HG02938 (cell line): ENCODE results near the gene CUEDC2.
A peak's percentile ranks its signal among the peaks of the same experiment; 100 is the strongest.

Source experiments
- ATAC-seq: cut with Tn5 transposase; IDR thresholded peaks from one replicate; pipeline ENCODE4 v1.9.1; 2021; ENCODE audit warnings: mild to moderate bottlenecking, moderate library complexity; ENCODE audit not compliant: unreplicated experiment

CUEDC2 gene

DNA sequence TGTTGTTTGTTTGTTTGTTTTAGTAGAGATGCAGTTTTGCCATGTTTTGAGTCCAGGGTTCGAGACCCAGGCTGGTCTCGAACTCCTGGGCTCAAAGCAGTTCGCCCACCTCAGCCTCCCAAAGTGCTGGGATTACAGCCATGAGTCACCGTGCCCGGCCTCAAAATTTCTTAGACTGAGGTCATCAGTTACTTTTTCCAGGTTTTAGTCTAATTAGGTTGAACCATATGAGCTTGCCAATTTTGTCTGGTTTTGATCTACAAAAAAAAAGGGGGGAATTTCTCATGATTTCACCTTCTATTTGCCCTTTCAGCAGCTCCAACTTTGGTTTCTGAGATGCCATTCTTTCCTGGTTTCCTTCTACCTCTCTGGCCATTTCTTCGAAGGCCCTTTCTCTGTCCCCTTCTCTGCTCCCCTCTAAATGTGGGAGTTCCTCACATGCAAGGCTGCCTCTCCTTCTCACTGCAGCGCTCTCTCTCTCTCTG lies 5.5 kb downstream of the CUEDC2 start:
- ATAC-seq: no peak

DNA sequence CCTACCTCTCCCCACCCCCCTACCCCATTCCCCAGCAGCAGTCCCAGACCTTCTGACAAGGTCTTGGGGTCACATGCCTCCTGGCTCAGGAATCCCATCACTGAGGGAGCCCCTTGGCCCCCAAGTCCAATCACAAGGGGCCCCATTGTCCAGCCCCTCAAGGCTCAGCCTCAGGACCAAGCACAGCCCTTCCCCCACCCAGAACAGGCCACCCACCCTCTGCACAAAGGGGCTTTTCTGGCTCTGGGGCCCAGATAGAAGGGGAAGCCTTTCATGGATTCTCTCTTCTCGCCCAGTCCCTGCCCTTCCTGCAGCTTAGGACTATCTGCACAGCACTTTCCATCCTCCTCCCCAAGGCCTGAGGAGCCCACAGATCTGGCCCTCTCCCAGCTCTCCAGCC lies 6.9 kb downstream of the CUEDC2 start:
- no peak for ATAC-seq

DNA sequence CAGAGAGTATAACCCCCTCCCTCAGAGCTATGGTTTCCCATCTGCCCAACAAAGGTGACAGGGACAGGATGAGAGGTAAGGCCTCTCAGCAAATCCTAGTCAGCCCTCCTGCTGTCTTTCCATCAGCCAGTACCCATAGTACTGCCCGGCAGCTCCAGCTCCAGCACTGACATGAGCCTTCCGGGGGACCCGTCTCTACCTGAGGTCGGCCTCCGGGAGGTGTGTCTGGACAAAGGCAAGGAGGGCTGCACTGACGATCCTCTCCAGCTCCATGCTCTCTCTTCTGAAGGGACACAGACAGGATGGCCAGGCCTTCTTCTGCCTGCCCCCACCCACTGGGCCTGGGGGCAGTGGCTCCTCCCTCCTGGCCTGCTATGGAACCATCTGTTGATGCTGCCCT lies 7.5 kb downstream of the CUEDC2 start:
- ATAC-seq: no peak

DNA sequence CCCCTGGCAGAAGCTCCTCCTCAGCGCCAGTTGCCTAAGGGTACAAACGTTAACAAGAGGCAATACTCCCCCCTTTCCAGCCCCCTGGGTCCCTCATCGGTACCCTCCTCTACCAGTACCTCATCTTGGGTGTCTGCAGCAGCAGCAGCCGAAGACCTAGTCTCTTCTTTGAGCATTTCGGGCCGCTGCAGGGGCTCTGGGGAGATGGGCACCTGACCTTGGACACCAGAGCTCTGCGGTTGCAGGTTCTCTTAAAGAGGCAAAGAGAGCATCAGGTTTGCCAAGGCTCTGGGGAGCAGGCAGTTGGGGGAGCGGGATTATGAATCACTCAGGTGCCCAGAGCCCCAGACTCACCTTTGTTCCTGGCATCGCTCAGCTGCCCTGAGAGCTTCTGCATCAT lies 8.2 kb downstream of the CUEDC2 start:
- ATAC-seq: no peak

DNA sequence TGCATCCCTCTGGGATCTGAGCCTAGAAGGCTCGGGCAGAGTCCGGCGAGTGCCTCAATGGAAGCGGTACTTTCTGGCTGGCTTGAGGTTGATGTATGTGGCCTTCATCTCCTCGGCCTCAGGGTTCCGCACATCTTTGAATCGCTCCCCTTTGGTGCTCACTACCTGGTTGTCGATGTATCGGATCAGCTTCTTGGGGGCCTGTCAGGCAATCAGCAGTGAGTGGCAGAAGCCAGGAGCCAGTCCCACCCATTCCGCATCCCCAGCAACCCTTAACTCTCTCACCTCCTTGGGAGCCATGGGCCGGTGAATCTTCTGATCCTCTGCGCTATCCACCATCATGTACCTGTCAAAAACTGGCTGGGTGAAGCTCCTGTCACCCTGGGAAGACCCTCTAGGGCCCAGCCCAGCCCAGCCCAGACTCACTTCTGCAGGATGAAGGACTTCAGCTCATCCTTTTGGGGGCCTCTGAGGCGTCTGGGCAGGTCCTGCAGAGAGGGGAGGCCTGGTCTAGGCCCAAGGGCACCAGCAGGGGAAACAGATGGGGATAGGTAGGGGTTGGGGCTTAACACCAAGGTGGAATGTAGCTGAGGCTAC lies 8.9 kb downstream of the CUEDC2 start:
- ATAC-seq: no peak

DNA sequence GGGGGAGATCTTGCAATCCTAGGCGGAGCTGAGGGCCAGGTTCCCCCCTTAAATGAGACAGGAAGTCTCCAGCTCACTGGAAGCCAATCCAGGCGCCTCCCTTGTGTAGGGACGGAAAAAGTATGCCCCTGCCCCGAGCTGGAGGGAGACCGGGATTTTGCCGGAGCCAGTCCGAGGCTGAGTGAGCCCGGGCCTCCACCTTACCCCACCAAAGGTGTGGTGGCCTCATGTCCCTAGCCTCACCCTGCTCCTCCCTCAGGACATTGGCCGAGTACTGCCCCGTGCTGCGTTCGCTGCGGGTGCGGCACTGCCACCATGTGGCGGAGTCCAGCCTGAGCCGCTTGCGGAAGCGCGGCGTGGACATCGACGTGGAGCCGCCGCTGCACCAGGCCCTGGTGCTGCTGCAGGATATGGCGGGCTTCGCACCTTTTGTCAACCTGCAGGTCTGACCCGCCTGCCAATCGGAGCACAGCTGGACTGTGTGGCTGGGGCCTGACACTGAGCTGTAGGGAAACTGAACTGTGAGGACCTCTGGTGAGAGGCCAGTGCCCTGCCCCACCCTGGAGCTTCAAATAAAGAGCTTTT lies 9.7 kb downstream of the CUEDC2 start:
- ATAC-seq: no peak

DNA sequence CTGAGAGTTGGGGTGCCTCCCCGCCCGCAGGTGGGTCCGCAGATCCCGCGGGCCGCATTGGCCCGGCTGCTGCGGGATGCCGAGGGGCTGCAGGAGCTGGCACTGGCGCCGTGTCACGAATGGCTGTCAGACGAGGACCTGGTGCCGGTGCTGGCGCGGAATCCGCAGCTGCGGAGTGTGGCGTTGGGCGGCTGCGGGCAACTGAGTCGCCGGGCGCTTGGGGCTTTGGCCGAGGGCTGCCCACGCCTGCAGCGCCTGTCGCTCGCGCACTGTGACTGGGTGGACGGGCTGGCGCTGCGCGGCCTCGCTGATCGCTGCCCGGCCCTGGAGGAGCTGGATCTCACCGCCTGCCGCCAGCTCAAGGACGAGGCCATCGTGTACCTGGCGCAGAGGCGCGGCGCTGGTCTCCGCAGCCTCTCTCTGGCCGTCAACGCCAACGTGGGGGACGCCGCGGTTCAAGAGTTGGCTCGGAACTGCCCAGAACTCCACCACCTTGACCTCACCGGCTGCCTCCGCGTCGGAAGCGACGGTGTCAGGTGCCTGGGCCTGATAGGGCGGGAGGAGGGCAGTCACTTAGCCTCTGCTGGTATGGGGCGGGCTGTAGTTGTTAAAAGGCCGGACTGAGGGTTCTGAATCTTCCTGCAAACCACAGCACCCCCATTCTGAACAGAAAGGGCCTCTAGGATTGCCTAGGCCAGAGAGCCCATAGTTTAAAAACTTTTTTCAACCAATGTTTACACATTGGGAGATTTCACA lies 10.4 kb downstream of the CUEDC2 start:
- ATAC-seq: no peak

DNA sequence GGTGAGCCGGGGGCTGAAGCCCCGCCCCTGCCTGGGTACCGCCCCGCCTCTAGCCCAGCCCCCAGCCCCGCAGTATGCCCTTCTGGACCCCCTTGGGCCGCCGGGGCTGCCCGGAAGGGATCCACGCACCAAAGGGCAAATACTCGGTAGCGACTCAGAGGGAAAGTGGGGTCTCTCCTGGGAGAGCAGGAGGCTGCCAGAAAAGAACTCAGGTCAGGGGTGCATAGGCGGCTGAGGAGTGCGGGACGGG lies 10.9 kb downstream of the CUEDC2 start:
- no peak for ATAC-seq

DNA sequence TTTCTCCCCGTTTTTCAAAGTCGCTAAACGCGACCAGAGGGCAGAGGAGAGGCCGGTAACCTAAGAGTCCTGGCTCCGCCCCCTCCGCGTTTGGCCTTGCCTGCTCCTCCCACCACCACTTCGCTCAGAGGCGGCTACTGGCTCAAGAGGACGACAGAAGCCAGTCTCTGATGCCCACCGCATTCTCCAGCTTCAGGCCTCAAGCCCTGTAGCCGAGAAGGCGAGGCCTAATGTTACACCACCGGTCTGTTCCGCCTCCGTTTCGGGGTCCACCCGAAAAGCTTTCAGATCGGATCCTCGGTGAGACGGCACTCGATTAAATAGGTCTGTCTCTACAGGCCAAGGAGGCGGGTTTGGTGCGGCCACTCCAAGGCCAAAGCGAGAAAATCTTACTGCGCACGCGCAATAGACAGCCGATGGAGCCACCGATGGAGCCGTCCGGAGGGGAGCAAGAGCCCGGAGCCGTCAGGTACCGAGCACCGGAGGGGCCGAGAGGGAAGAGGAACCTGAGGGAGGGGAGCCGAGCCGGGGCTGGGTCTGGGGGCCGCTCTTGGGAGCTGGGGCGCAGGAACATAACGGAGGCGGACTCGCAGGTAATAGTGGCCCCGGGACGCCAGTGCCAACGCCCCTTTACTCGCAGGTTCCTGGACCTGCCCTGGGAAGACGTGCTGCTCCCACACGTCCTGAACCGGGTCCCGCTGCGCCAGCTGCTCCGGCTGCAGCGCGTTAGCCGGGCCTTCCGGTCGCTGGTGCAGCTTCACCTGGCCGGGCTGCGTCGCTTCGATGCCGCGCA lies 11.5 kb downstream of the CUEDC2 start, which contains the start of gene FBXL15:
TSS of gene FBXL15 (plus strand) at position 123 of the 793 bp plus-strand sequence. CDS start at position 417, 294 bp downstream.
- ATAC-seq: peak; percentile 58

DNA sequence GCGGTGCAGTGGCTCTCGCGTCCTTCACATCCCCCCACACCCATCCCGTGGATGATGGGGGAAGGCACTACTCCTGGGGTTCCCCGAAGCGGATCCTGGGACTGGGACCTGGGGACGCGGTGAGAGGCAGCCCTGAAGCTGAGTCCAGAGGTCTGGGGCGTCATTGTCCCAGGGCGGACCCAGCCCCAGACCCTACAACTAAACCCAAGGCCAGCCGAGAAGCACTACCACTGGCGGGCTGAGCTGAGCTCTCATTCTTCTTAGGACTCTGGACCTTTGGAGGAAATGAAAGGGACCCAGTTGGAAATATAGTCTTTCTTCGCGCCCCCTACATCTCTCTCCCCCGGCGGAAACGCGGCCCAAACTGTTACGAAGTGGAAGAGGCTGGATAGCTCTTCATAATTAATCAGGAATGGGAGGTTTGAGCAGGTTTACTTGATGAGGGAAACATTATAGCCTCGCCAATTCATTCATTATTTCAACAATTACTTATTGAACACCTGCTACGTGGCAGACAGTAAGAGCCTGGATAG lies 12.1 kb downstream of the CUEDC2 start:
- ATAC-seq: no peak

DNA sequence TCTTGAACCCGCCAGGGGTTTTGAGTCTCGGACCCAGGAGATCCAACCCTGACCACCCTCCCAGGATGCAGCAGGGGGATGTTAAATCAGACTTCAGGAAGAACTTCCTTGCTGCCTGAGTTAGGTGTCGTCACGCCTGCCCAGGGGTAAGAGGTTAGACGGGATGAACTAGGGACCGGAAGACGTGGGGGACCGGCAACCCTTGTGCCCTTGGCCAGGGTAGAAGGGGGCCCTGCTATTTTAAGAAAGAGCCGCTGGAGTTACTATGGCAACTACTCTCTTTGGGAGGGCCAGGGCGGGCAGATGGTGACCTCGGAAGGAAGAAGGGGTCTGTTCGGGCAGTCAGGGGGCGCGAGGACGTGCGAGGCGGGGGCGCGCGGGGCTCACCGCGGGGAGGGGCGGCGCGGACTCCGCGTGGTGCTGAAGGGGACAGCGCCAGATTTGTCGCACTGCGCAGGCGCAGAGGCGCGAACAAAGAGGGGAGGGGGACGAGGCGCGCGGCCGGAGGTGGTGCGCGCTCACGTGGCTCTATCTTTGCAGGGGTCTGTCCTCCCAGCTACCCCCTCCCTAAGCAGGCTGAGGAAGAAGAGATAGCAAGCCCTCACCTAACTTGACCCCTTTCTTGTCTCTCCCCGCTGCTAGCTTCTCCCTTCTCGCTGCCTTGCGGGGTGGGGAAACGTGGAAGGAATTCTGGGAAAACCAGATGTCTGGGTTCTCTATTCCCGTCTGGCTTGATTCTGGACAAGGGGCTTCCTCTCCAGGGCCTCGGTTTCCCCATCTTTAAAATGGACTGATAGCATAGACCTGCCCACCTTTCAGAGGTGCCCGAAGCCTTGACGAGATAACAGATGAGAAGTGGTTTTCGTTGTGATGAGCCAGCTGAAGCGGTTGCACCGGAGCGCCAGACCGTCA lies 12.8 kb downstream of the CUEDC2 start:
- ATAC-seq: no peak

DNA sequence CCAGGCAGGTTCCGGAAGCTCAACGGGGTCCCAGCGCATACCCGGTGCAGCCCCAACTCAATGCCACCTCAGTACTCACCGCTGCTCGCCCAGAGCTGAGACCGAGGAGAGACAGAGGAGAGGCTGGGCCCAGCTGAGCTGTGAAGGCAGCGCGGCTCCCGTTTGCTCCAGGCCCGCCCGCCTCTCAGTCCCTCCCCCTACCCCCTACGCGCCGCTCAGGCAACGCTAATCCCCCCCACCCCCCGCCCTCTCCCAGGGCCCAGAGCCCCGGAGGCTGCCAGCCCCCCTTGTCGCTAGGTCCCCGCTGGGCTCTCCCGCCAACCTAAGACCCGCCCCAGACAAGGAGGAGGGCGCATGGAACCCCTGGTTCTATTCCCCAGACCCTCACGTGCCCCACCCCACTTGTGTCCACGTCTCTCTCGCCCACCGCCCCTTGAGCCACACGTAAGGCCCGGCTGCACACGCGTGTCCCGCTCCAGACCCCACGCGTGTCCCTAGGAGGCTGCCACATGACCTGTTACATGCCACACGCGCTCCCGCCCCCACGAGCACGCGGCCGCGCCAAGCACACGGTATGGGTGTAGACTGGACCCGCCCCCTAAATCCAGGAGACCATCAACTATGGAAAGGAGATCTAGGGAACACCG lies 13.6 kb downstream of the CUEDC2 start, which contains the start of gene PSD:
TSS of gene PSD (minus strand) at position 164 of the 647 bp plus-strand sequence. CDS start 1,747 bp downstream, outside the sequence.
- no peak for ATAC-seq

DNA sequence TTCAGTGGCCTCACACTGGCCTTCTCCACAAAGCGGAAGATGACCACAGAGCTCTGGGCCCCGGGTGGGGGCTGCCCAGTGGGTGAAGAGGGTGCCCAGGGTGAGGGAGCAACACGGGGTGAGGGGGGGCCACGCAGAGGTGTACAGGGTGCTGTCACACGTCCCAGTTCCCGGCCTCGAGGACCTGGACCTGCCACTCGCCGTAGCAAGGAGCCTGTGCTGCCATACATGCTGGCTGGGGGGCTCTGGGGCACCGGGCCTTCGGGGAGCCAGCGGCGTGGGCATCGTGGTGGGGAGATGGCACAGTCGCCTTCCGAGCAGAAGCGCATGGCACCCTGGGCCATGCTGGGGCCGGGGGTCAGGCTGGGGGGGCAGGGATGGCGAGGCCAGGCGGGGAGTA lies 15.7 kb downstream of the CUEDC2 start:
- ATAC-seq: no peak

DNA sequence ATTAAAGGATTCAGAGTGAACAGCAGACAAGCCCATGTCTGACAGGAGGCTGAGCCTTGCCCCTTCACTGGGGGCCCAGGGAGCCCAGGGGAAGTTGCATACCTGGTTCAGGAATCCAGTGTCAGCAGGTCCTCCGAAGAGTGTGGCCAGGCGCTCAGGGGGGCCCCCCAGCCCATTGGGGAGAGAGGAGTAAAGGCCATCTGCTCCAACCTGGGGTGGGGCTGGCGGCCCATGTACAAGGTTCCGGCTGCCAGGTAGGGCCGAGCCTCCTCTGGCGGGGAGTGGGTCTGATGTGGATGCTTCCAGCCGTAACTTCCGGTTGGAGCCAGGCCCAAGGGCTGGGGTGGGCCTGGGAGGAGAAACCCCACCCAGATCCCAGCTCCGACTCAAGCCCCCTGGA lies 16.1 kb downstream of the CUEDC2 start:
- no peak for ATAC-seq

DNA sequence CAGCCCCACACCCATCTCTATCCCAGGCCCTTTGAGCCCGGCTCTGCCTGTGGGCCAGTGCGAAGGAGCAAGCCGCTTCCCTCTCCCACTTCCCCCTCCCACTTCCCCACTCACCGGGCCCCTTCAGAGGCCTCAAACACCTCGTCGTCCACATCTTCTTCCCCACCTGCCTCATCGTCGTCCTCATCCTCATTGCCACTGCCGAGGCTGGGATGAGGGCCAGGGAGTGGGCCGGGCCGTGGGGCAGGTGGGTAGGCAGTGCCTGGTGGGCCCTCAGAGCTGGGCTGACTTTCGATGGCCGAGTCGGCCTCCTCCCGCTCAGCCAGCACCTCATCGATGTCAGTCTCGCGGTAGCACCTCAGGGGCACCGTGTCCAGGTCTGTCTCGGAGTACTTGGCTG lies 17.6 kb downstream of the CUEDC2 start:
- ATAC-seq: no peak

DNA sequence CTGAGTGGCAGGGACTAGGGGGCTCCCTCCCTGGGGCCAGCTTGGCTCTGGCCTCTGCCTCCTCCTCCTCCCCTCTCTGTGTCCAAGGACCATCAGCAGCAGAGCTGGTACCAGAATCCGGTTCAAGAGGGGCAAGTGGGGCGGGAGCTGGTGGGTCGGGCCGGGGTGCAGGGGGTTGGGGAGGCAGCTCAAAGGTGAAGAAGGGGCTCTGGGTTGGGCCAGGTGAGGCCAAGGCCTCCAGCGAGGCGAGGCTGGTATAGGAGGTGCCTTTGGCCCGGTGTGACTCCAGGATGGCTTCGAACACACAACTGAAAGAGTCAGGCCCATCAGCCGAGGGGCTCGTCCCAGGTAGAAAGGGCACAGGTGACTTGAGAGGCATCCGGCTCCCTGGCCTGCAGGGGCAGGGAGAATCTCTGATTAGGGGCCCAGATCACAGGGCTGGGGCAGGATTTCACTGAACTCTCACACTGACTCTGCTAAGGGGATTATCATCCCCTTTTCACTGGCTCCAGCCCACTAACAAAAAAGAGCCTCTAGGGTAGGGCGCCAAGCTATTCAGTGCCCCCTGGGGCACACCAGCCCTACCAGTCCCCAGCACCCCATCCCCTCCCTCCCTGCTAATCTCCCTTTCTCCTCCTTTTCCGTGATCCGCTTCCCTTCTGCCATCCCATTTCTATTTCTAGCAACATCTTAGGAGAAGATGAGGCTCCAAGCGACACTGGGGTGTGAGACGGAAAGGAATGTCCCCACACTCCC lies 18.4 kb downstream of the CUEDC2 start:
- no peak for ATAC-seq

DNA sequence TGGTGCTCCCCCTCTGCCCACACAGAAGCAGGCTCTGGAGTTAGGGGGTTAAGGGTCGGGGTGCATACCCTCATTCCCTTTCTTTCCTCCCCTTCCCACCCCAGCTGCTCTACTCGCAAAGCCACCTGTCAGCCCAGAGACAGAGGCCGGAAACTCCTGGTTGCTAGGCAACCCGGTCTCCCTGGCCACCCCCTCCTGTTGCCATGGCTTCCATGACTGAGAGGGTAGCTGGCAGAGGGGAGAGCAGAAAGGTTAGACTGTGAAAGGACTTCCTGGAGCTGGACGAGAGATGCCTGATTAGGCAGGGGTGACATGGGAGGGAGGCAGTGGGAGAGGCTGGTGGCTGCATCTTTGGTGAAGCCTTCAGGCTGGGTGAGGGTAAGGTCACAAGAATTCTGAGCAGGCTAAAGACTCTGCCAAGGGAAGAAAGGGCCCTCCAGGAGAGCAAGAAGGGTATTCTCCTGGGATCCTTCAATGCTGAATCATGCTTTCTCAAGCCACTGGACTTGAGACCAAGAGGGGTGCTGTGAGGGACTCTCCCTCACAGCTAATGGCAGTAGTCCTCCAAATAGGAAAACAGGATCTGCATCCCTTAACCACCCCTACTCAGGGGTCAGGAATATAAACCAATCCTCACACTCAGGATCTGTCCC lies 19.2 kb downstream of the CUEDC2 start:
- ATAC-seq: no peak

DNA sequence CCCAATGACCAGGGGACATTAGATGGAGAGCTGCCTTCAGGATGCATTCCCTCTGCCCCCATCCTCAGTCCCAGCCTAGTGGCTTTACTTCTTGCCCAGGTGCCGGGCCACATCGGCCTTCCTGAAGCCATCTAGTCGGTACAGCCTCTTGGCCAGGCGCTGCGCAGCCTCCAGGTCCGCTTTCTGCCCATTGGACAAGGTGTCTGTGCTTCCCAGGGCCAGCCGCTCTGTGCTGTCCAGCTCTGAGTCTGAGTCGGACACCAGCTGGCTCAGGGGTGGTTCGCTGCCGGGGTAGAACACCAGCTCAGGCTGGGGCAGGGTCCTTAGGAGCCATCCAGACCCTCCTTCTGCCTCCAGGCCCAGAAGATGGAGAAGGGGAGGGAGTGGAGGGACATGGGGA lies 20.1 kb downstream of the CUEDC2 start:
- no peak for ATAC-seq
